SU-DHL-6 (cell line): Measurements from ENCODE around the gene AK9.

ENCODE experiments used
- H2AFZ ChIP-seq: fragments of 200-600 bp; sonication (generic); 2 replicates; pipeline ENCODE4 v1.6.1; 2014; ENCODE audit warnings: low read depth, mild to moderate bottlenecking, moderate library complexity, mixed read lengths, antibody characterized with exemption, low read length; ENCODE audit not compliant: severe bottlenecking
- H3F3A ChIP-seq: fragments of 200-600 bp; shearing (Covaris generic); 2 replicates; pipeline ENCODE4 v1.6.0; 2016; ENCODE audit warnings: antibody characterized with exemption, mild to moderate bottlenecking; ENCODE audit not compliant: insufficient read depth
- H3K27ac ChIP-seq: fragments of 200-600 bp; sonication (generic); 2 replicates; pipeline ENCODE4 v1.5.1; 2016; ENCODE audit warnings: low read depth, mild to moderate bottlenecking, low read length, moderate library complexity, mixed read lengths
- H3K27me3 ChIP-seq: fragments of 200-600 bp; sonication (generic), shearing (Covaris generic); 2 replicates; pipeline ENCODE4 v1.6.0; 2014; ENCODE audit warnings: mild to moderate bottlenecking, low read length
- H3K36me3 ChIP-seq: fragments of 200-600 bp; sonication (generic); 2 replicates; pipeline ENCODE4 v1.6.1; 2014; ENCODE audit warnings: mild to moderate bottlenecking, low read length, mixed read lengths
- H3K4me2 ChIP-seq: fragments of 300-600, 200-600 bp; shearing (Covaris generic), sonication (generic); 2 replicates; pipeline ENCODE4 v1.6.0; 2014; ENCODE audit warnings: low read length, low read depth, mild to moderate bottlenecking; ENCODE audit not compliant: poor library complexity, severe bottlenecking
- H3K4me3 ChIP-seq: fragments of 200-600 bp; sonication (generic); 2 replicates; pipeline ENCODE4 v1.5.1; 2014; ENCODE audit warnings: antibody characterized with exemption, low read length, mild to moderate bottlenecking, mixed read lengths; ENCODE audit not compliant: insufficient read depth, poor library complexity, severe bottlenecking
- H3K79me2 ChIP-seq: fragments of 200-600 bp; sonication (generic); 2 replicates; pipeline ENCODE4 v1.6.1; 2014; ENCODE audit warnings: mild to moderate bottlenecking, low read length, moderate library complexity; ENCODE audit not compliant: insufficient read depth
- H3K9ac ChIP-seq: fragments of 200-600 bp; sonication (generic); 2 replicates; pipeline ENCODE4 v1.7.0; 2014; ENCODE audit warnings: mild to moderate bottlenecking, low read length
- H3K9me2 ChIP-seq: fragments of 200-600 bp; sonication (generic); replicated peaks from 2 replicates; pipeline ENCODE4 v1.6.1; 2014; ENCODE audit warnings: low read length; ENCODE audit not compliant: insufficient read depth
- H3K9me3 ChIP-seq: fragments of 200-600 bp; sonication (generic); 2 replicates; pipeline ENCODE4 v1.6.1; 2014; ENCODE audit warnings: low read length, mixed read lengths; ENCODE audit not compliant: insufficient read depth
- H4K20me1 ChIP-seq: fragments of 200-600 bp; sonication (generic); 2 replicates; pipeline ENCODE4 v1.6.1; 2014; ENCODE audit warnings: low read depth, mild to moderate bottlenecking, antibody characterized with exemption, low read length, moderate library complexity, mixed read lengths
- EZH2phosphoT487 ChIP-seq: fragments of 200-600 bp; sonication (generic), shearing (Covaris generic); conservative IDR thresholded peaks from 2 replicates; pipeline ENCODE4 v1.6.1; 2018; ENCODE audit warnings: mild to moderate bottlenecking, antibody characterized with exemption, low read length, moderate library complexity, mixed read lengths
- TF ChIP-seq, protein P1 (sequence below): fragments of 200-600 bp; sonication (generic); IDR thresholded peaks from one replicate; pipeline ENCODE4 v1.5.1; 2017; ENCODE audit warnings: antibody characterized with exemption, mild to moderate bottlenecking, low read length, moderate library complexity; ENCODE audit not compliant: insufficient read depth, poor library complexity, severe bottlenecking

The AK9 gene

DNA sequence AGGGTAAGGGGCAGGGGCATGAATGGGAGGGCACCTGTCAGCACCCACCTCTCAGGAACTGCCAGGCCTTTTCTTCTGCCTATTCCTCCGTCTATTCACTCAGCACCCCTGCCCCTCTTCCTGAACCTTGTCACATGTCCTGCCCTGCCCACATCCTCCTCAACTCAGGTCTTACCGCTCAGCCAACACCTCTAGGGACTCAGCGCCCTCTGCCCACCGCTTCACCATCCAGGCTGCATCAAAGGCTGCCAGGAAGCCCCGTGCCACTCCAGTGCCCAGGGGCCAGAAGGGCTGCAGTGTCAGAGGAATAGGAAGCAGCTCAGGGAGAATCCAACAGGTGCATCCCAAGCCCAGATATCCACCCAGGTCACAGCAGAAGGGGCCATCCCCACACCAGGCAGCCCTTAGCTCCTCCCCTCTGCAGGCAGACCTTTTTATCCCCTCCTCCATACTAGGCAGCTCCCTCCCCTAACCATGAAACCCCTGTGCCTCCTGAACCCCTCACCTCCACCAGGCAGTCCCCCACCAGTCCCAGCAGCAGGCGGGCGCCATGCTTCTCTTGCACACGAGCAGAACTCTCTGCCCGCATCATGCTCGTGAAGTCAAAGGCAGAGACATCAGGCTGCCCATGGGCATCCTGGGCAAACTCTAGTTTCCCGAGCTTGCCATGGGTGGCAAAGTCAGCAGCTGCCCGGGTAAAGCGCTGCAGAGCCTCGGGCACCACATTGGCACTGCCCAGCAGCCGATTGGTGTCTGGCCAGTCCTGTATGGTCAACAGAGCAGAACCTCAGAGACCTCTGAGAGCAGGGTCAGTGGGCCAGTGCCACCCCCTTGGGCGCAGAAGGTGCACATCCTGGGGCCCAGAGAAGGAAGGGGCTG is 241.0 kb downstream of the AK9 start:
- H3K9ac ChIP-seq: no peak overlapping the region
- TF ChIP-seq EZH2phosphoT487: no peak
- TF ChIP-seq, protein P1, sequence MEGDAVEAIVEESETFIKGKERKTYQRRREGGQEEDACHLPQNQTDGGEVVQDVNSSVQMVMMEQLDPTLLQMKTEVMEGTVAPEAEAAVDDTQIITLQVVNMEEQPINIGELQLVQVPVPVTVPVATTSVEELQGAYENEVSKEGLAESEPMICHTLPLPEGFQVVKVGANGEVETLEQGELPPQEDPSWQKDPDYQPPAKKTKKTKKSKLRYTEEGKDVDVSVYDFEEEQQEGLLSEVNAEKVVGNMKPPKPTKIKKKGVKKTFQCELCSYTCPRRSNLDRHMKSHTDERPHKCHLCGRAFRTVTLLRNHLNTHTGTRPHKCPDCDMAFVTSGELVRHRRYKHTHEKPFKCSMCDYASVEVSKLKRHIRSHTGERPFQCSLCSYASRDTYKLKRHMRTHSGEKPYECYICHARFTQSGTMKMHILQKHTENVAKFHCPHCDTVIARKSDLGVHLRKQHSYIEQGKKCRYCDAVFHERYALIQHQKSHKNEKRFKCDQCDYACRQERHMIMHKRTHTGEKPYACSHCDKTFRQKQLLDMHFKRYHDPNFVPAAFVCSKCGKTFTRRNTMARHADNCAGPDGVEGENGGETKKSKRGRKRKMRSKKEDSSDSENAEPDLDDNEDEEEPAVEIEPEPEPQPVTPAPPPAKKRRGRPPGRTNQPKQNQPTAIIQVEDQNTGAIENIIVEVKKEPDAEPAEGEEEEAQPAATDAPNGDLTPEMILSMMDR: no peak
- H3K27me3 ChIP-seq: no peaks in the 10 kb centered on the region
- no peak overlapping the region for H3K27ac ChIP-seq
- H3K4me3 ChIP-seq: no peak overlapping the region
- no peaks in the 10 kb centered on the region for H3K9me2 ChIP-seq
- H3K4me2 ChIP-seq: no peak overlapping the region
- H4K20me1 ChIP-seq: no peaks in the 10 kb centered on the region
- H3F3A ChIP-seq: peaks cover 5% of the 10 kb centered on the region; the same call in 1 of the 2 replicates
- H3K9me3 ChIP-seq: no peaks in the 10 kb centered on the region
- no peak overlapping the region for H2AFZ ChIP-seq
- H3K36me3 ChIP-seq: no peaks in the 10 kb centered on the region; the same call in 1 of the 2 replicates
- H3K79me2 ChIP-seq: peaks cover 7% of the 10 kb centered on the region; the same call in 1 of the 2 replicates

DNA sequence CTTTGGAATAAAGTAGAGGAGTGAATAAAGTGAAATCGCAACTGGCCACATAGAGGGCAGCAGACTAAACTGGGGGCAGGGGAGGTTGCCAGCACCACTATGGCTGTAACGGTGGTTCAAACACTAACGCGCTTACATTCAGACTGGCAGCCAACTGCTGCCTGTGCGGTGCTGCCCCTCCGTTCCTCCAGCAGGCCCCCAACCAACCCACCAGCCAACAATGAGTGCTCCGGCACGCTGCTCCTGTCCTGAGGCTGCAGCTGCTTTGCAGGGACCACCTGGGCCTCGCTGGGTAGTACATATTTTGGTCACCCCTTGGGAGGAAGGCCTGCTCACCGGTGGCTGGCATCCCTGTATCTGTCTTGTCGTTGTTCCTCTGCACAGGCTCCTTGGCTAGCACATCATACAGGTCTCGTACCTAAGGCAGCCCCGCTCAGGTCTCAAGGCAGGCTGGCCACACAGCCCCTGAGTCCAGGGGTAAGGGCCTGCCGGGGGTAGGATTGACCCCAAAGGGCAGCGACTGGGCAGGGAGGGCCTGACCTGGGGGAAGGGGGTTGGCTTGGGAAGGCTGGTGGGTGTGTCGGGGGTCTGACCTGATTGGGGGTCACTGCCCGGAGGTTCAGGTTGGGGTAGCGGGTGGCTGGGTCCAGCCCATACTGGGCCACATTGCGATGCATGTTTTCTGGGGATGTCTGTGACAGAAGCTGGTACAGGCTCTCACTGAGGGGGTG is 241.8 kb downstream of the AK9 start:
- Histone ChIP-seq H3K9me2 (no peaks in the 10 kb centered on the region), H3K9me3 (no peaks in the 10 kb centered on the region), H3K79me2 (peaks cover 5% of the 10 kb centered on the region; the same call in 1 of the 2 replicates), H3K27ac (no peak overlapping the region), H3K9ac (no peak overlapping the region), H3K4me3 (no peak overlapping the region), H4K20me1 (no peaks in the 10 kb centered on the region), H3F3A (0 out of 2 replicates have a peak, but pooled peaks cover under 1% of the 10 kb centered on the region), H2AFZ (no peak overlapping the region), H3K4me2 (no peak overlapping the region), H3K36me3 (no peaks in the 10 kb centered on the region; the same call in 1 of the 2 replicates), H3K27me3 (no peaks in the 10 kb centered on the region)
- no peak for TF ChIP-seq EZH2phosphoT487
- TF ChIP-seq, protein P1: no peak

DNA sequence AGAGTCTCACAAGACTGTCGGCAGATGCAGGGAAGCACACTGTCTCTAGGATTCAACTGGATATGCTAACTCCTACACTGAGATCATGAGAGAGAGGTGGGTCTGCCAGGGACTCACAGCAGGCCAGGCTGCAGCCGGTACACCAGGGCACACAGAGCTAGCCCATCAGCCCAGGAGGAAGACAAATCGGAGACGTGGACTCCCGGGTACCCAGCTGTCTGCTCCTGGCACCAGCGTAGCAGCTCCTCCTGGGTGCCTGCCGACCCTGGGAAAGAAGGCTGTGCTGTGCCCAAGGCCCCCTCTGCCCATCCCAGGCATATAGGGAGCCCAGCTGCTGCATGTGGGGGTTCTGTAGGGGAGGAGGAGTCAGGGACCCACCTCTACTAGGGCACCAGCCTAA is 242.4 kb downstream of the AK9 start:
- Histone ChIP-seq H3F3A (no peaks in the 10 kb centered on the region), H3K4me3 (no peak overlapping the region), H3K4me2 (no peak overlapping the region), H3K27ac (no peak overlapping the region), H2AFZ (no peak overlapping the region), H3K9me2 (no peaks in the 10 kb centered on the region), H3K9ac (no peak overlapping the region), H3K9me3 (no peaks in the 10 kb centered on the region), H4K20me1 (no peaks in the 10 kb centered on the region), H3K27me3 (no peaks in the 10 kb centered on the region), H3K36me3 (no peaks in the 10 kb centered on the region; the same call in 1 of the 2 replicates), H3K79me2 (no peaks in the 10 kb centered on the region)
- TF ChIP-seq, protein P1: no peak
- TF ChIP-seq EZH2phosphoT487: no peak
